K562 (cell line): ENCODE measurements around the gene NLK. TPM values are rescaled to one million over a fixed set of nuclear protein-coding genes. Genes with fewer than 3 reads are reported as not detected.

Experiments used
- CBFA2T2 ChIP-seq: fragments of 450-650 bp; conservative IDR thresholded peaks from 2 replicates; pipeline ENCODE4 v1.6.1; 2017; ENCODE audit warnings: mild to moderate bottlenecking
- CXXC5 ChIP-seq: fragments of 250-450 bp; sonication (Bioruptor Pico); IDR thresholded peaks from 2 replicates; pipeline ENCODE4 v1.8.0; 2022; ENCODE audit warnings: inconsistent platforms, mild to moderate bottlenecking, moderate library complexity
- DDX20 ChIP-seq: fragments of 450-650 bp; IDR thresholded peaks from 2 replicates; pipeline ENCODE4 v1.6.1; 2016; ENCODE audit warnings: missing genetic modification characterization, low read depth, mild to moderate bottlenecking, missing compliant biosample characterization, moderate library complexity
- ELK3 ChIP-seq: fragments of 450-650 bp; formaldehyde crosslinking; IDR thresholded peaks from 2 replicates; pipeline ENCODE4 v1.4.0; 2020; ENCODE audit warnings: mild to moderate bottlenecking
- ESRRA ChIP-seq: fragments of 450-650 bp; IDR thresholded peaks from 2 replicates; pipeline ENCODE4 v1.6.1; 2014; ENCODE audit warnings: low read depth, mild to moderate bottlenecking, moderate library complexity, borderline replicate concordance
- LCOR ChIP-seq: sonication (generic); formaldehyde crosslinking; IDR thresholded peaks from 2 replicates; pipeline ENCODE4 v1.8.0; 2022; ENCODE audit warnings: mild to moderate bottlenecking, missing genetic modification reagents
- NFATC3 ChIP-seq: fragments of 450-650 bp; IDR thresholded peaks from 2 replicates; pipeline ENCODE4 v1.6.1; 2017; ENCODE audit warnings: mild to moderate bottlenecking
- NONO ChIP-seq, 2 experiments: fragments of 200-400 bp in 1 of 2; fragments of 450-650 bp in 1 of 2; formaldehyde crosslinking in 1 of 2; IDR thresholded peaks; 2 replicates each; pipeline ENCODE4 v1.6.1; 2017; ENCODE audit warnings: low read depth in 2 of 2, mild to moderate bottlenecking in 2 of 2, moderate library complexity in 2 of 2, low read length in 1 of 2
- OTX1 ChIP-seq: fragments of 450-650 bp; formaldehyde crosslinking; IDR thresholded peaks from 2 replicates; pipeline ENCODE4 v1.4.0; 2022; ENCODE audit warnings: mild to moderate bottlenecking
- RNF2 ChIP-seq: sonication (generic); IDR thresholded peaks from 2 replicates; pipeline ENCODE4 v1.6.1; 2016
- SMARCE1 ChIP-seq: fragments of 450-650 bp; IDR thresholded peaks from 2 replicates; pipeline ENCODE4 v1.7.1; 2016; ENCODE audit warnings: mild to moderate bottlenecking
- SNIP1 ChIP-seq: fragments of 450-650 bp; IDR thresholded peaks from 2 replicates; pipeline ENCODE4 v1.7.1; 2017; ENCODE audit warnings: low read depth, mild to moderate bottlenecking
- TEAD1 ChIP-seq, 2 experiments: fragments of 450-650 bp in 1 of 2; sonication (generic) in 1 of 2; formaldehyde crosslinking; IDR thresholded peaks; 2 replicates each; pipeline versions ENCODE4 v1.4.0 to v1.8.0; 2020 to 2022; ENCODE audit warnings: mild to moderate bottlenecking in 2 of 2, missing genetic modification reagents in 1 of 2
- U2AF2 ChIP-seq: fragments of 200-400 bp; formaldehyde crosslinking; optimal IDR thresholded peaks from 2 replicates; pipeline ENCODE3; 2017; ENCODE audit warnings: low read depth, mild to moderate bottlenecking, low read length
- ZNF134 ChIP-seq: fragments of 250-450 bp; sonication (Bioruptor Pico); conservative IDR thresholded peaks from 2 replicates; pipeline ENCODE4 v1.4.0; 2020
- ZNF778 ChIP-seq: fragments of 450-650 bp; formaldehyde crosslinking; IDR thresholded peaks from 2 replicates; pipeline ENCODE4 v1.4.0; 2020; ENCODE audit warnings: mild to moderate bottlenecking, moderate library complexity
- polyA plus RNA-seq, 8 experiments: library from polyadenylated mRNA; depleted of rRNA in 4 of 8; stranded (reverse) in 5 of 8; unstranded in 3 of 8; fragments of >200 nt; fragmentation: Nextera tagmentation in 2 of 8; fragmentation: Illumina TruSeq in 1 of 8; extraction: Ambion mirVana in 2 of 8; extraction: Trizol in 1 of 8; gene quantifications; 2 replicates each; pipeline versions ENCODE4 v1.2.1 to v1.2.3, GENCODE V29; 2011 to 2014; ENCODE audit warnings: inconsistent platforms in 1 of 8, missing spikeins in 1 of 8
- total RNA-seq, 7 experiments: library from RNA; depleted of rRNA in 6 of 7; stranded (reverse); fragments of >200 nt in 6 of 7; fragmentation: Illumina TruSeq in 2 of 7; extraction: Trizol in 2 of 7; gene quantifications; 2 replicates each; pipeline versions ENCODE4 v1.2.1 to v1.2.3, GENCODE V29; 2011 to 2021; ENCODE audit warnings: low replicate concordance in 1 of 7
- TF ChIP-seq, protein P1 (sequence below), 2 experiments: fragments of 450-650 bp in 1 of 2; sonication (generic) in 1 of 2; formaldehyde crosslinking in 1 of 2; IDR thresholded peaks; 2 replicates each; pipeline versions ENCODE4 v1.7.1 to v1.9.0; 2016 to 2022; ENCODE audit warnings: inconsistent platforms in 1 of 2, mild to moderate bottlenecking in 1 of 2, missing genetic modification reagents in 1 of 2
- TF ChIP-seq, protein P2 (sequence below), 2 experiments: IDR thresholded peaks; 2 replicates each; pipeline ENCODE4 v1.6.1; 2011; ENCODE audit warnings: borderline replicate concordance in 1 of 2, control low read depth in 1 of 2, low read depth in 1 of 2, low read length in 1 of 2, mild to moderate bottlenecking in 1 of 2, mixed read lengths in 1 of 2, moderate library complexity in 1 of 2; ENCODE audit not compliant: insufficient read depth in 1 of 2, insufficient read length in 1 of 2, poor library complexity in 1 of 2, severe bottlenecking in 1 of 2; ENCODE audit errors: extremely low read depth in 1 of 2

Gene NLK
- total and polyA plus RNA-seq, 9 of the 15 experiments (the other 6 are each of a cell fraction or from before 2014, with no cell fraction given), result 10.9 to 59.6 (median 26.7) TPM

DNA sequence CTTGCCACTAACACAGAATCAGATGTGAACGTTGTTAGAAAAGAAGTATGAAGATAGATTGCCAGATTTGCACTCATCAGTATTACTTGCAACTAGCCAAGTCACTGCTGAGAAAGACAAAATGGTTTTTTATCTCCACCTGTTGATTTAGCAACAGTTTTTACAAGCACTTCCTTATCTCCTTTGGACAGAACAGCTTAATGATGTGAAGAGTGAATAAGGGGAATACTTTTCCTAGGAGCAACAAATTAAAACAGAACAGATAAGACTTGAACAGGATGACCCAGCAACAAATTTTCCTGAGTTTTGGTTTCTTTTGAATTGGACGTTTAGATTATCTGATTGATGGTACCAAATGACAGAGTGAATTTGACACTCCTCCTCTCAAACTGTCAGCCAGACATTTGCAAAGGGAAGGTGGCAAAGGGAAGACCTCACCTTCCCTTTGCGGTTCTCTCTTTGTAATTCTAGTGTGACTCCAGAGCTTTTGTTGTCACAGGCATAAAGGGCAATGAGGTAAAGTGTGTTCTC is 130.6 kb downstream of the NLK start (continued):
- no peak for TF ChIP-seq LCOR (CRISPR knock-in tag)
- TF ChIP-seq CBFA2T2, result peak; percentile 98
- TF ChIP-seq RNF2, result peak; percentile 98
- TF ChIP-seq DDX20, result peak; percentile 89
- peak; percentile 90 for TF ChIP-seq CXXC5 (CRISPR knock-in tag)
- TF ChIP-seq NFATC3, result peak; percentile 86; the same call in 1 of the 2 replicates
- TF ChIP-seq NONO (IDR thresholded peaks at IDR 0.05; ENCODE audit: low read depth in 2 of 2, low read length in 1 of 2), result peak in 1 of 2 experiments; percentile 60; a peak in 1 of 4 replicates
- 0 out of 2 replicates have a peak, but pooled peaks have one; percentile 28 for TF ChIP-seq ZNF134 (CRISPR knock-in tag)
- TF ChIP-seq, protein P1, sequence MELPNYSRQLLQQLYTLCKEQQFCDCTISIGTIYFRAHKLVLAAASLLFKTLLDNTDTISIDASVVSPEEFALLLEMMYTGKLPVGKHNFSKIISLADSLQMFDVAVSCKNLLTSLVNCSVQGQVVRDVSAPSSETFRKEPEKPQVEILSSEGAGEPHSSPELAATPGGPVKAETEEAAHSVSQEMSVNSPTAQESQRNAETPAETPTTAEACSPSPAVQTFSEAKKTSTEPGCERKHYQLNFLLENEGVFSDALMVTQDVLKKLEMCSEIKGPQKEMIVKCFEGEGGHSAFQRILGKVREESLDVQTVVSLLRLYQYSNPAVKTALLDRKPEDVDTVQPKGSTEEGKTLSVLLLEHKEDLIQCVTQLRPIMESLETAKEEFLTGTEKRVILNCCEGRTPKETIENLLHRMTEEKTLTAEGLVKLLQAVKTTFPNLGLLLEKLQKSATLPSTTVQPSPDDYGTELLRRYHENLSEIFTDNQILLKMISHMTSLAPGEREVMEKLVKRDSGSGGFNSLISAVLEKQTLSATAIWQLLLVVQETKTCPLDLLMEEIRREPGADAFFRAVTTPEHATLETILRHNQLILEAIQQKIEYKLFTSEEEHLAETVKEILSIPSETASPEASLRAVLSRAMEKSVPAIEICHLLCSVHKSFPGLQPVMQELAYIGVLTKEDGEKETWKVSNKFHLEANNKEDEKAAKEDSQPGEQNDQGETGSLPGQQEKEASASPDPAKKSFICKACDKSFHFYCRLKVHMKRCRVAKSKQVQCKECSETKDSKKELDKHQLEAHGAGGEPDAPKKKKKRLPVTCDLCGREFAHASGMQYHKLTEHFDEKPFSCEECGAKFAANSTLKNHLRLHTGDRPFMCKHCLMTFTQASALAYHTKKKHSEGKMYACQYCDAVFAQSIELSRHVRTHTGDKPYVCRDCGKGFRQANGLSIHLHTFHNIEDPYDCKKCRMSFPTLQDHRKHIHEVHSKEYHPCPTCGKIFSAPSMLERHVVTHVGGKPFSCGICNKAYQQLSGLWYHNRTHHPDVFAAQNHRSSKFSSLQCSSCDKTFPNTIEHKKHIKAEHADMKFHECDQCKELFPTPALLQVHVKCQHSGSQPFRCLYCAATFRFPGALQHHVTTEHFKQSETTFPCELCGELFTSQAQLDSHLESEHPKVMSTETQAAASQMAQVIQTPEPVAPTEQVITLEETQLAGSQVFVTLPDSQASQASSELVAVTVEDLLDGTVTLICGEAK (IDR thresholded peaks at IDR 0.05), result no peak; the same call in 1 of the 2 replicates
- TF ChIP-seq, protein P1 (CRISPR knock-in tag; IDR thresholded peaks at IDR 0.05), result no peak
- peak; percentile 66; the same call in 1 of the 2 replicates for TF ChIP-seq ESRRA
- no peak for TF ChIP-seq SNIP1
- TF ChIP-seq ZNF778, result no peak
- no peak for TF ChIP-seq OTX1
- TF ChIP-seq U2AF2, result no peak
- peak; percentile 99 for TF ChIP-seq SMARCE1
- TF ChIP-seq, protein P2, sequence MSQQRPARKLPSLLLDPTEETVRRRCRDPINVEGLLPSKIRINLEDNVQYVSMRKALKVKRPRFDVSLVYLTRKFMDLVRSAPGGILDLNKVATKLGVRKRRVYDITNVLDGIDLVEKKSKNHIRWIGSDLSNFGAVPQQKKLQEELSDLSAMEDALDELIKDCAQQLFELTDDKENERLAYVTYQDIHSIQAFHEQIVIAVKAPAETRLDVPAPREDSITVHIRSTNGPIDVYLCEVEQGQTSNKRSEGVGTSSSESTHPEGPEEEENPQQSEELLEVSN (IDR thresholded peaks at IDR 0.05; ENCODE audit: borderline replicate concordance in 1 of 2, extremely low read depth in 1 of 2, insufficient read depth in 1 of 2, insufficient read length in 1 of 2, low read depth in 1 of 2, low read length in 1 of 2, poor library complexity in 1 of 2, severe bottlenecking in 1 of 2), result no peak
- no peak for TF ChIP-seq ELK3
- peak in 1 of 2 experiments; percentile 87; a peak in 2 of 4 replicates for TF ChIP-seq TEAD1 (CRISPR knock-in tag; IDR thresholded peaks at IDR 0.05)
